NCI-H2227 (cell line): ENCODE data around the gene INTS1.
A peak's percentile ranks its signal among the peaks of the same experiment; 100 is the strongest.

Source experiments
- DNase-seq: peaks from one replicate; lab custom pipeline; 2025; ENCODE audit not compliant: unreplicated experiment; lab: John Stamatoyannopoulos, UW

The INTS1 gene

GRCh38 chr7:1490837-1491236 lies 13.4 kb downstream of the INTS1 start:
- no peak for DNase-seq

DNA sequence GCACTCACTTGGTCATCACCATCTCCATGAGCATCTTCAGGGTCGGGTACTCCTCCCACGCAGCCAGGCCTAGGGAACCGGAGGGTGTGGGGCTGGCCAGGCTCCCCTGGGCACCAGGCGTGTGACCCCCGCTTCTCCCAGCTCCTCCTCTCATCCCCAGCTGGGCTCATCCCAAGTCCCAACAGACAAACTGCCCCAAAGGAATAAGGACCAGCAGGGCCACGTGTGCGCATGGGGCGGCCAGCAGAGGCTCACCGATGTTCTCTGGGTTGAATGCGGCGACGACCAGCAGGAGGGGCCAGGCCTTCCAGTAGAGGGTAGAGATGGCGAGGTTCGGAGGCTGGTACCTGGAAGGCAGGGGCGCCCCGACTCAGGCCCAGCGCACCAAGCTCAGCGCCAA lies 14.9 kb downstream of the INTS1 start:
- DNase-seq, result no peak

- no peak for DNase-seq
These were observed 16.2 kb downstream of the INTS1 start for GRCh38 chr7:1488016-1488415.

GRCh38 chr7:1487466-1487865 lies 16.7 kb downstream of the INTS1 start:
- DNase-seq, result no peak

DNA sequence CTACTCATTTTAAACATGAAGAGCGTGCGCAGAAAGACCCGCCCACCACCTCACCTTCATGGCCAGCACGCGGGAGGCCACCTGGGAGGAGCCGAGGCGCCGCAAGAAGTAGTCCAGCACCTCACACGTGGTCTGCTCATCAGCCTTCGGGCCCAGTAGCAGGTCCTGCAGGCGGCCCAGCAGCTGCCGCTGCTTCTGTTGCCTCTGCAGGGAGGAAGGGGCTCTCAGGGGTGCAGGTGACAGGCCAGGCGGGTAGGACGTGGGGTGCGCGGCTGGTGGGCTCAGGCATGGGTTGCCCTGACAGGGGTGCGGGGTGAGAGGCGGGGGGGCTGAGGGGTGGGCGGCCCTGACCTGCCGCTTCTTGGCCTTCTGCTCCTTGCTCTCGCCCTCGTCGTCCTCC lies 17.6 kb downstream of the INTS1 start:
- DNase-seq, result no peak

DNA sequence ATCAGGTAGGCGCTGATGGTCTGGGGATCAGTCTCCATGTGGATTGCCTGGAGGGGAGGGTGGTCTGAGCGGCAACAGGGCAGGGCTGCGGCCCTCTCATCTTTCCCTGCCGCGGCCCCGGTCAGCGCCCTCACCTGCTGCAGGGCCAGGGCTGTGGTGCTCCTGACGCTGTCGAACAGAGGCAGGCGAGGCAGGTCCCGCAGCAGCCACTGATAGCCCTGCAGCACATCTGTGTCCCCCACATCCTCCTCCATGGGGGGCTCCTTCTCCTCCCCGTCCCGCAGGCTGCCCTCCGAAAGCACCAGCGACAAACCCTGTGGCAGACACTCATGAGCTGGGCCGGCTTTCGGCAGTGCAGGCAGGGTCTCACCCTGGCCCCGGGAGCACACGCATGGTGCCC lies 19.0 kb downstream of the INTS1 start:
- DNase-seq, result no peak

GRCh38 chr7:1484569-1484968 lies 19.6 kb downstream of the INTS1 start:
- DNase-seq, result no peak

GRCh38 chr7:1483536-1484505 lies 20.4 kb downstream of the INTS1 start:
- no peak for DNase-seq

DNA sequence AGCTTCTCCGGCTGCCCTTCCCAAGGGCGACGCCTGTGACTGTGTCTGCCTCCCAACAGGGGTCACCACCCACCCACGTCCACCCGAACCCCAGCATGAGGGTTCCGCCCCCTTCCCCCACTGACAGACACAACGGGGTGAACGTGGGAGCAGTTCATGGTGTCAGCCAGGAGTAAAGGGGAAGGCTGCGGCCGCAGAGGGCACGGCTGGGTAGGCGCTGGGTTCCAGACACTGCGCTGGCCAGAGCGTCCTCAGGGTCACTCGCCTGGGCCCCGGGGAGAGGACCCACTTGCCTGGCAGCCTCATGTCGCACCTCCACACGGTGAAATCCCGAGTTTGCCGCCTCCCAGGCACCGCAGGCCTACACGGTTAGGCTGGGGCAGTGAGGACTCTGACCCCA lies 21.1 kb downstream of the INTS1 start:
- no peak for DNase-seq

- no peak for DNase-seq
These were observed 22.9 kb downstream of the INTS1 start for GRCh38 chr7:1481300-1481699.

GRCh38 chr7:1480670-1481069 lies 23.5 kb downstream of the INTS1 start:
- DNase-seq, result no peak

GRCh38 chr7:1479287-1479686 lies 24.9 kb downstream of the INTS1 start:
- DNase-seq, result no peak

- no peak for DNase-seq
These were observed 25.7 kb downstream of the INTS1 start for GRCh38 chr7:1478480-1478879.

- DNase-seq, result no peak
These were observed 27.3 kb downstream of the INTS1 start for GRCh38 chr7:1476859-1477258.

DNA sequence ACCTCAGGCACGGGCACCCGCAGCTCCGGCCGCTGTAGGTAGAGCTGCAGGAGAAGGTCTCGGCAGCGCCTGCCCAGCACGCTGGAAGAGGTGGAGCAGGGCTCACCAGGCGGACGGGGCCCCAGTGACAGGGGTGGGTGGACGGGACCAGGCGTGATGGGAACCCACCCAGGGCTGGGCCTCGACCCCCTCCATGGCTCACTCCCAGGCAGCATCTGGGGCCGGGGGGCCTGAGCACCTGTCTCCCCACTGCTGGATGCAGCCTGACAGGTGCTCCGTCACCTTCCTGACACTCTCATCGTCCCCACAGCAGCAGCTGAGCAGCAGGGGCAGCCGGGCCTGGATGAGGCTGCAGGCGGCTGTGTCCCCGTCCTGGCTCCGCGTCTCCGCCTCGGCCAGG lies 28.2 kb downstream of the INTS1 start:
- no peak for DNase-seq

- no peak for DNase-seq
These were observed 28.8 kb downstream of the INTS1 start for GRCh38 chr7:1475393-1475792.

DNA sequence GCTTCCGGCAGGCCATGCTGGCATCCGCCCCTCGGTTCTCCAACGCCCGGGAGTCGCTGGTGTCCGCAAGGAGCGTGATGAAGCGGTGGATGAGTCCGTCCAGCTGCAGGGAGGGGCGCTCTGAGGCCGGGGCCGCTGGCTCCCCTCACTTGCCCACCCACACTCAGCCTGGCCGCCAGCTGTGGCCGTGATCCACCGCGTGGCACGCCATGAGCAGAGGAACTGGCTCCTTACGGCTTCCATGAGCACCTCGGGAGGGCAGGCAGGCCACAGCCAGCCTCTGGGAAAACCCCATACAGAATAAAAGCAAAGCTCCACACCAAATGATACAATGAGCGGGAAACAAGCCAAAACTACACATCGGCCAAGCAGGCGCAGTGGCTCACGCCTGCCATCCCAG lies 29.5 kb downstream of the INTS1 start:
- no peak for DNase-seq

DNA sequence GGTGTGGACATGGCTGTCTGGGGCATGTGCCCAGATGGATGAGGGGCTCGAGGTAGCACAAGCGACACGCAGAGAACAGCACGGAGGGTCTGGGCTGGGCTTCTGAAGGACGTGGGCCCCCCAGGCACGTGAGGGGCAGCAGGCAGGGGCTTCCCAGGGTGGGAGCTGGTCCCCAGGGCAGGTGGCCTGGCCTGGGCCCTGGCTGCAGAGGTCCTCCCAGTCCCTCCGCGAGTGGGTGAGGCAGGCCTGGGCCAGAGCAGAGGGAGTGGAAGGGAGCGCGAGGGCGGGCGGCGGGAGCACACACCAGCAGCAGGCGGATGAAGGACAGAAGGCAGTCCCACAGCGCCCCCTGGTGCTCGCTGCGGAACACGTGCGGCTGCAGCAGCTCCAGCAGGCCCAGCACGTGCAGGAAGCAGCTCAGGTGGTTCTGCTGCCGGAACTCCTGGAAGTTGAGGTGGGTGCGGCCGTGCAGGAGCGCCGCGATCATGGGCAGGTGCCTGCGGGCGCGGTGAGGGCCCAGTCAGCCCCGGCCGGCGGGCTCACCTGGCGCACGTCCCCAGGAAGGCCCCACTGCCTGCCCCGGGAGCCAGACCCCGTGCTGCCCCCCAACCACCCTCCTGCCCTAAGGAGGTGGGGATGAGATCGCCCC lies 30.2 kb downstream of the INTS1 start:
- peak; percentile 80 for DNase-seq

- no peak for DNase-seq
These were observed 33.3 kb downstream of the INTS1 start for GRCh38 chr7:1470901-1471300.

DNA sequence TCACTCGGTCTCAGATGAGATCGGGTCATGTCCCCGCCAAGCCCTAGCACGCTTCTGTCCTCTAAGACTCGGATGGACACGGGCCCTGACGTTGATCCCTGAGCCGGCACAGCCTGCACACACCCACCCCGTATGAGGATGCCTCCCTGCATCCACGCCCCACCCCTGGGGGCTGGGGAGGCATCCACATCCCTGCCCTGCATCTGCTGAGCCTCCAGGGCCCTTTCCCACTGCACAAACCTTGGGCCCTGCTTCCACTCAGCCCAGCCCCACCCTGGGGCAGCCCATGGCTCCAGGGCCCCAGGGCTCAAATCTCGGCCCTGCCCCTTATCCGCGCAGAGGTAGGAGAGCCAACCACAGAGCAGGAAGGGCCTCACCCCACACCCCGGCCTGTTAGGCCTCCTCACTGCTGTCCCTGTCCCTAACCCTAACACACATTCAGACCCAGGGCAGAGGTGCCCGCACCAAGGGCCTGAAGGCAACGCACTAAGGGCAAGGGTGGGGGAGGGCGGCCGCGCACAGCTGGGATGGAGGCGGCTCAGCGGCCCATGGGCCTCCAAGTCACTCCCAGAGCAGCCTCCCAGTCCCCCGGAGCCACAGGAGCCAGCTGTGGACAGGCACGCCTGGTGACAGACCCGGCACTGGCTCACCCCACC lies 35.4 kb downstream of the INTS1 start:
- no peak for DNase-seq

- DNase-seq, result no peak
These were observed 36.0 kb downstream of the INTS1 start for GRCh38 chr7:1468203-1468602.
